SK-N-SH (cell line): ENCODE results near the gene ZNF317.

Experiments used
- EP300 ChIP-seq, 2 experiments: IDR thresholded peaks; 2 replicates each; pipeline versions ENCODE4 v1.4.0 to v1.6.1; 2012; ENCODE audit warnings: borderline replicate concordance in 1 of 2, low read depth in 1 of 2, low read length in 1 of 2
- EZH2phosphoT487 ChIP-seq: fragments of 200-600 bp; sonication (generic); IDR thresholded peaks from 2 replicates; pipeline ENCODE4 v1.6.1; 2017; ENCODE audit warnings: low read depth, mixed run types, mild to moderate bottlenecking, antibody characterized with exemption, moderate library complexity, borderline replicate concordance
- GABPA ChIP-seq: IDR thresholded peaks from 2 replicates; pipeline ENCODE4 v1.4.0; 2012; ENCODE audit warnings: low read depth, mild to moderate bottlenecking
- JUND ChIP-seq: IDR thresholded peaks from 2 replicates; pipeline ENCODE4 v1.4.0; 2012
- MXI1 ChIP-seq: IDR thresholded peaks from 2 replicates; pipeline ENCODE4 v1.6.1; 2012; ENCODE audit warnings: mild to moderate bottlenecking, low read depth, low read length, improper control_type of control experiment
- POLR2AphosphoS5 ChIP-seq: IDR thresholded peaks from 2 replicates; pipeline ENCODE4 v1.6.1; 2012; ENCODE audit warnings: low read depth, low read length
- RAD21 ChIP-seq: IDR thresholded peaks from 2 replicates; pipeline ENCODE4 v1.6.1; 2012; ENCODE audit warnings: mild to moderate bottlenecking, low read length
- TAF1 ChIP-seq: IDR thresholded peaks from 2 replicates; pipeline ENCODE4 v1.6.1; 2012; ENCODE audit warnings: low read depth, mild to moderate bottlenecking, low read length, moderate library complexity, borderline replicate concordance
- TF ChIP-seq, protein P1 (sequence below): fragments of 200-600 bp; sonication (generic); IDR thresholded peaks from 2 replicates; pipeline ENCODE4 v1.6.1; 2017; ENCODE audit warnings: antibody characterized with exemption, mild to moderate bottlenecking, moderate library complexity
- TF ChIP-seq, protein P2 (sequence below): IDR thresholded peaks from 2 replicates; pipeline ENCODE4 v1.4.0; 2012; ENCODE audit warnings: low read depth
- TF ChIP-seq, protein P3 (sequence below): IDR thresholded peaks from 2 replicates; pipeline ENCODE4 v1.4.0; 2012; ENCODE audit warnings: low read depth, borderline replicate concordance

DNA sequence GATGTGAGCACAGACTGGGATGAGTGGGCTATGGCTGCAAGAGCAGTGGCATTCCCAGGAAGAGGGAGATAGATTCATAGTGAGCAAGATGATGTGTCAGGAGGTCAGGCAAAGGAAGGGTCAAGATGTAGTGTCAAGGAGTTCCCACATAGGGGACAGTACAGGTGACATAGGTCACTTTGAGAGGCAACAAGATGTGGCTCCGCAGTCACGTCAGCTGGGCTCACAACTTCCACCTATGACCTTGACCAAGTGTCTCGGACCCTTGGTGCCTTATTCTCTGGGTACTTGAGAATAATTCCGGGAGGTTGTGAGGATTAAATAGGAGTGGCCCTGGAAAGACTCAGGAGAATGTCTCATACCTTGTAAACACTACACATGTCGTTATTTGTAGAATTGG, 10.5 kb downstream of the ZNF317 start:
- no peak for TF ChIP-seq GABPA
- no peak for TF ChIP-seq EP300 (IDR thresholded peaks at IDR 0.05; ENCODE audit: borderline replicate concordance in 1 of 2, low read depth in 1 of 2, low read length in 1 of 2)
- TF ChIP-seq JUND, result no peak
- TF ChIP-seq RAD21, result no peak
- TF ChIP-seq, protein P1, sequence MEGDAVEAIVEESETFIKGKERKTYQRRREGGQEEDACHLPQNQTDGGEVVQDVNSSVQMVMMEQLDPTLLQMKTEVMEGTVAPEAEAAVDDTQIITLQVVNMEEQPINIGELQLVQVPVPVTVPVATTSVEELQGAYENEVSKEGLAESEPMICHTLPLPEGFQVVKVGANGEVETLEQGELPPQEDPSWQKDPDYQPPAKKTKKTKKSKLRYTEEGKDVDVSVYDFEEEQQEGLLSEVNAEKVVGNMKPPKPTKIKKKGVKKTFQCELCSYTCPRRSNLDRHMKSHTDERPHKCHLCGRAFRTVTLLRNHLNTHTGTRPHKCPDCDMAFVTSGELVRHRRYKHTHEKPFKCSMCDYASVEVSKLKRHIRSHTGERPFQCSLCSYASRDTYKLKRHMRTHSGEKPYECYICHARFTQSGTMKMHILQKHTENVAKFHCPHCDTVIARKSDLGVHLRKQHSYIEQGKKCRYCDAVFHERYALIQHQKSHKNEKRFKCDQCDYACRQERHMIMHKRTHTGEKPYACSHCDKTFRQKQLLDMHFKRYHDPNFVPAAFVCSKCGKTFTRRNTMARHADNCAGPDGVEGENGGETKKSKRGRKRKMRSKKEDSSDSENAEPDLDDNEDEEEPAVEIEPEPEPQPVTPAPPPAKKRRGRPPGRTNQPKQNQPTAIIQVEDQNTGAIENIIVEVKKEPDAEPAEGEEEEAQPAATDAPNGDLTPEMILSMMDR, result no peak
- no peak for TF ChIP-seq EZH2phosphoT487
- TF ChIP-seq, protein P2, sequence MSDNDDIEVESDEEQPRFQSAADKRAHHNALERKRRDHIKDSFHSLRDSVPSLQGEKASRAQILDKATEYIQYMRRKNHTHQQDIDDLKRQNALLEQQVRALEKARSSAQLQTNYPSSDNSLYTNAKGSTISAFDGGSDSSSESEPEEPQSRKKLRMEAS, result no peak
- no peak for TF ChIP-seq POLR2AphosphoS5
- no peak for TF ChIP-seq MXI1
- TF ChIP-seq, protein P3, sequence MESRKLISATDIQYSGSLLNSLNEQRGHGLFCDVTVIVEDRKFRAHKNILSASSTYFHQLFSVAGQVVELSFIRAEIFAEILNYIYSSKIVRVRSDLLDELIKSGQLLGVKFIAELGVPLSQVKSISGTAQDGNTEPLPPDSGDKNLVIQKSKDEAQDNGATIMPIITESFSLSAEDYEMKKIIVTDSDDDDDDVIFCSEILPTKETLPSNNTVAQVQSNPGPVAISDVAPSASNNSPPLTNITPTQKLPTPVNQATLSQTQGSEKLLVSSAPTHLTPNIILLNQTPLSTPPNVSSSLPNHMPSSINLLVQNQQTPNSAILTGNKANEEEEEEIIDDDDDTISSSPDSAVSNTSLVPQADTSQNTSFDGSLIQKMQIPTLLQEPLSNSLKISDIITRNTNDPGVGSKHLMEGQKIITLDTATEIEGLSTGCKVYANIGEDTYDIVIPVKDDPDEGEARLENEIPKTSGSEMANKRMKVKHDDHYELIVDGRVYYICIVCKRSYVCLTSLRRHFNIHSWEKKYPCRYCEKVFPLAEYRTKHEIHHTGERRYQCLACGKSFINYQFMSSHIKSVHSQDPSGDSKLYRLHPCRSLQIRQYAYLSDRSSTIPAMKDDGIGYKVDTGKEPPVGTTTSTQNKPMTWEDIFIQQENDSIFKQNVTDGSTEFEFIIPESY, result no peak
- TF ChIP-seq TAF1, result no peak
